LNCaP clone FGC (cell line): Measurements from ENCODE around the gene GPR55.

ENCODE experiments used
- DNase-seq: peaks from one replicate; pipeline ENCODE4 v3.0.0-alpha.2; 2011; ENCODE audit warnings: low read depth
- H3K4me3 ChIP-seq: 2 replicates; pipeline ENCODE4 v1.5.1; 2011; ENCODE audit warnings: mild to moderate bottlenecking, low read depth, low read length, control low read depth
- TF ChIP-seq, protein P1 (sequence below): IDR thresholded peaks from 2 replicates; pipeline ENCODE4 v1.5.1; 2012; ENCODE audit warnings: mild to moderate bottlenecking; ENCODE audit not compliant: control insufficient read depth, insufficient read depth; ENCODE audit errors: extremely low read depth

Gene GPR55

DNA sequence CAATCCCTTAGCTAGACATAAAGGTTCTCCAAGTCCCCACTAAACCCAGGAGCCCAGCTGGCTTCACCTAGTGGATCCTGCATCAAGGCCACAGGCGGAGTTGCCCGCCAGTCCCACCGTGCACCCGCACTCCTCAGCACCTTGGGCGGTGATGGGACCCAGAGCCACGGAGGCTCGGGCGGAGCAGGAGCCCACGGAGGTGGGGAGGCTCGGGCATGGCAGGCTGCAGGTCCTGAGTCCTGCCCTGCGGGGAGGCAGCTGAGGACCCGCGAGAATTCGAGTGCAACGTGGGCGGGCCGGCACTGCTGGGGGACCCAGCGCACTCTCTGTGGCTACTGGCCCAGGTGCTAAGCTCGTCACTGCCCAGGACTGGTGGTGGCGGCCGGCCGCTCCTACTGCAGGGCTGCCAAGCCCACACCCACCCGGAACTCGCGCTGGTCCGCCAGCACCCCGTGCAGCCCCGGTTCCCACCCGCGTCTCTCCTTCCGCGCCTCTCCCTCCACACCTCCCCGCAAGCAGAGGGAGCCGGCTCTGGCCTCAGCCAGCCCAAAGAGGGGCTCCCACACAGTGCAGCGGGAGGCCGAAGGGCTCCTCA, 39.2 kb upstream of the GPR55 start:
- H3K4me3 ChIP-seq: no peak overlapping the region
- no peak for DNase-seq
- TF ChIP-seq, protein P1, sequence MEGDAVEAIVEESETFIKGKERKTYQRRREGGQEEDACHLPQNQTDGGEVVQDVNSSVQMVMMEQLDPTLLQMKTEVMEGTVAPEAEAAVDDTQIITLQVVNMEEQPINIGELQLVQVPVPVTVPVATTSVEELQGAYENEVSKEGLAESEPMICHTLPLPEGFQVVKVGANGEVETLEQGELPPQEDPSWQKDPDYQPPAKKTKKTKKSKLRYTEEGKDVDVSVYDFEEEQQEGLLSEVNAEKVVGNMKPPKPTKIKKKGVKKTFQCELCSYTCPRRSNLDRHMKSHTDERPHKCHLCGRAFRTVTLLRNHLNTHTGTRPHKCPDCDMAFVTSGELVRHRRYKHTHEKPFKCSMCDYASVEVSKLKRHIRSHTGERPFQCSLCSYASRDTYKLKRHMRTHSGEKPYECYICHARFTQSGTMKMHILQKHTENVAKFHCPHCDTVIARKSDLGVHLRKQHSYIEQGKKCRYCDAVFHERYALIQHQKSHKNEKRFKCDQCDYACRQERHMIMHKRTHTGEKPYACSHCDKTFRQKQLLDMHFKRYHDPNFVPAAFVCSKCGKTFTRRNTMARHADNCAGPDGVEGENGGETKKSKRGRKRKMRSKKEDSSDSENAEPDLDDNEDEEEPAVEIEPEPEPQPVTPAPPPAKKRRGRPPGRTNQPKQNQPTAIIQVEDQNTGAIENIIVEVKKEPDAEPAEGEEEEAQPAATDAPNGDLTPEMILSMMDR: no peak

- TF ChIP-seq, protein P1: no peak
- no peak overlapping the region for H3K4me3 ChIP-seq
- no peak for DNase-seq
These were observed 36.0 kb upstream of the GPR55 start for GRCh38 chr2:230961091-230961491.

DNA sequence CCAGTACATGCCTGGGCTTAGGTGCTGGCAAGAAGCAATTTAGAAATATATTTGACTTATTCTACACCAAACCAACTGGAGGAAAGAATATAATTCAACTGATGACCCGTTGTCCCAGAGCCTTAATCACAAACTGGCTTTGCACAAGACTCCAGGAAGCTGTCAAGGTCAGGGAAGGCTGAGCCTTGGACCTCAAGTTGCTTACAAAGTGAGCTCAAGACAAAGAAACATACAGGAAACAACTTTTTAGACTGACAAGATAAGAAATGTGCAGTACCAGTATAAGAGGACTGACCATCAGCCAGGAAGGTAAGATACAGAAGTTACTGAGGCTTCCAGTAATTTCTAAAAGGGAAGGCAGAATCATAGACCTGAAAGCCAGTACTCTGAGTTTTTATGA, 35.0 kb upstream of the GPR55 start:
- DNase-seq: no peak
- no peak overlapping the region for H3K4me3 ChIP-seq
- TF ChIP-seq, protein P1: no peak

GRCh38 chr2:230958820-230959756, 34.0 kb upstream of the GPR55 start:
- H3K4me3 ChIP-seq: no peak overlapping the region
- TF ChIP-seq, protein P1: no peak
- no peak for DNase-seq

- TF ChIP-seq, protein P1: no peak
- no peak for DNase-seq
- peak overlapping the region; percentile 40 for H3K4me3 ChIP-seq
These were observed 32.8 kb upstream of the GPR55 start for GRCh38 chr2:230957756-230958391.

DNA sequence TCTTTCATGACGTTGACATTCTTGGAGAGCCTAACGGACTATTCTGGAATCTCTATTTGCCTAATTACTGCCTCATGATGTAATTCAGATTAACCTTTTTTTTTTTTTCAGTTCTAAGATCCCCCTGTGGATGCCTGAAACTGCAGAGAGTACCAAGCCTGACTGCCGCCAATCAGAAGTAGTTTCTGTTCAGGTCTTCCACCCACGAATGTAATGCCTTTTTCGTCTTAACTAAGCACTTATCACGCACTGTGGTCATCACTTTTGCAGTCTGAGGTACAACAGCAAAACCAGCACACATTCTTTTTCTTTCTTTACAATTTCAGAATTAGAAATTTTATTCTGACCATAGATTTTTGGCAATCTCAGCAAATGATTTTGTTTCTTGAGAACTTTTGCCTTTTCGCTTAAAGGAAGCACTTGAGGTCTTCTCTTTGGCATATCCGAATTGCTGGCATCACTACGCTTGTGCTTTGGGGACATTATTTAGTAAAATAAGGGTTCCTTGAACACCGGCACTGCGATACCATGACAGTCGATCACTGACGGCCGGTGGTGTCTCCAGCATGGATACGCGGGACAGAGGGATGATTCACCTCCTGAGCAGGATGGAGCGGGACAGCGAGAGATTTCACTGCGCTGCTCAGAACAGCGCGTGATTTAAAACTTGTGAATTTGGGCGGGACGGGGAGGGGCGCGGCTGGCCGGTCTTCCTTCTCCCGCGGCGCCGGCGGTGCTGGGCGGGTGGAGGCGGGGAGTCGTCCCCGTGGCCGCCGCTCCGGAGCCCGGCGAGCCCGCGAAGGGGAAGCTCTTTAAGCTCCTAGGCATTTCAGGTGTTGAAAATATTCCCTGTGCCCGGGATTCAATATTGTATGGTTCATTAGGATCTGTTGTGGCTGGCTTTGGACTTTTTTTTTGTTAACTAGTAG, 32.0 kb upstream of the GPR55 start:
- TF ChIP-seq, protein P1: no peak
- no peak for DNase-seq
- peak overlapping the region; percentile 40 for H3K4me3 ChIP-seq
